ENCODE results near the gene GLYAT. TPM values are rescaled to one million over a fixed set of nuclear protein-coding genes. Genes with fewer than 3 reads are reported as not detected.

Gene GLYAT
- total and polyA plus RNA-seq, 2 experiments from 2014 or later: 0.10 TPM; not detected in 1

DNA sequence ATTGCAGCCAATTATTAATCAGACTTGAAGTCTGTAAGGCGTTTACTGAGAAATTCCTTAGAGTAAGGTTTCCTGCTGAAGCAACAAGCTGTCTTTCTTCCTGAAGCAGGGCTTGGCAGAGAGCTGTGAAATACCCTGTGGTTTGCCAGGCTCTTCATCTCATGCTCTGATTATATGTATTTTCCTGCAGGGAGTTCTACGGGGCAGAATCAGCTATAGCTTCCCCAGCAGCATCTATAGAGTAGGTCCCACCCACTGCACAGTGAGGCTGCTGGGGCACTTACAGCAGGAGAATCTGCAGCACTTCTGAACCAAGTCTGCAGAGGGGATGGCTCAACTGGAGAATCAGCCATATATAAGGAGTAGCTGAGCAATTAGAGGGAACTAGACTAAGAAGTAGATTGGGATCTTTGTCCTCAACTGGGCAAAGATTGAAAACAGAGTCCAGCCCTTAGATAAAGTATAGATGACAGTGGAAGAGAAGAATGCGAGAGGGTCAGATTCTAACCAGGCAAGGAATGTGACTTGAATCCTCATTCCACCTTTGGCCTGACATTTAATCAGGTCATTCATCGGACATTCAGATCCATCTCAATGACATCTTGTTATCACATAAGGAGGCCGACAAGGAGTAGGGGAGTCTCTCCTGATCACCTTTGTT, 71.7 kb downstream of the GLYAT start:
- H3K36me3 Mint-ChIP-seq (ENCODE audit: low read depth): no peaks in the 10 kb centered on the region
- no peaks in the 10 kb centered on the region for H3K4me1 Mint-ChIP-seq
- H3K27me3 Mint-ChIP-seq (ENCODE audit: insufficient read depth, low read depth, poor library complexity): no peaks in the 10 kb centered on the region
- DNase-seq (ENCODE audit: low spot score) (no peak), ATAC-seq (no peak)
- H3K27ac ChIP-seq (ENCODE audit: low read depth): no peak overlapping the region
- no peaks in the 10 kb centered on the region for H3K4me1 ChIP-seq (ENCODE audit: insufficient read depth)
- H3K4me3 Mint-ChIP-seq: no peak overlapping the region
- H3K27me3 ChIP-seq (ENCODE audit: insufficient read depth): no peaks in the 10 kb centered on the region
- H2AFZ ChIP-seq: no peak overlapping the region
- H3K36me3 ChIP-seq (ENCODE audit: insufficient read depth): no peaks in the 10 kb centered on the region
- no peak overlapping the region for H3K27ac Mint-ChIP-seq
- H3K9me2 ChIP-seq (ENCODE audit: insufficient read depth): no peaks in the 10 kb centered on the region
- no peak overlapping the region for H3K4me3 ChIP-seq
- peaks cover 4% of the 10 kb centered on the region; the same call in 2 of the 3 replicates for H3K9me3 Mint-ChIP-seq
- TF ChIP-seq CREB1 (CRISPR knock-in tag; IDR thresholded peaks at IDR 0.05; ENCODE audit: low read depth) (no peak), ZNF331 (CRISPR knock-in tag; IDR thresholded peaks at IDR 0.05; ENCODE audit: low read depth) (no peak), NANOG (IDR thresholded peaks at IDR 0.05; ENCODE audit: borderline replicate concordance) (no peak), JUNB (IDR thresholded peaks at IDR 0.05; ENCODE audit: unreplicated experiment) (no peak), EZH2 (IDR thresholded peaks at IDR 0.05; ENCODE audit: low read depth, unreplicated experiment) (no peak), STAT1 (IDR thresholded peaks at IDR 0.05; ENCODE audit: unreplicated experiment) (no peak), EZH2phosphoT487 (IDR thresholded peaks at IDR 0.05; ENCODE audit: unreplicated experiment) (no peak), POLR2AphosphoS5 (IDR thresholded peaks at IDR 0.05; ENCODE audit: low read depth) (no peak), ZNF114 (CRISPR knock-in tag; IDR thresholded peaks at IDR 0.05) (no peak)
- TF ChIP-seq, protein P1, sequence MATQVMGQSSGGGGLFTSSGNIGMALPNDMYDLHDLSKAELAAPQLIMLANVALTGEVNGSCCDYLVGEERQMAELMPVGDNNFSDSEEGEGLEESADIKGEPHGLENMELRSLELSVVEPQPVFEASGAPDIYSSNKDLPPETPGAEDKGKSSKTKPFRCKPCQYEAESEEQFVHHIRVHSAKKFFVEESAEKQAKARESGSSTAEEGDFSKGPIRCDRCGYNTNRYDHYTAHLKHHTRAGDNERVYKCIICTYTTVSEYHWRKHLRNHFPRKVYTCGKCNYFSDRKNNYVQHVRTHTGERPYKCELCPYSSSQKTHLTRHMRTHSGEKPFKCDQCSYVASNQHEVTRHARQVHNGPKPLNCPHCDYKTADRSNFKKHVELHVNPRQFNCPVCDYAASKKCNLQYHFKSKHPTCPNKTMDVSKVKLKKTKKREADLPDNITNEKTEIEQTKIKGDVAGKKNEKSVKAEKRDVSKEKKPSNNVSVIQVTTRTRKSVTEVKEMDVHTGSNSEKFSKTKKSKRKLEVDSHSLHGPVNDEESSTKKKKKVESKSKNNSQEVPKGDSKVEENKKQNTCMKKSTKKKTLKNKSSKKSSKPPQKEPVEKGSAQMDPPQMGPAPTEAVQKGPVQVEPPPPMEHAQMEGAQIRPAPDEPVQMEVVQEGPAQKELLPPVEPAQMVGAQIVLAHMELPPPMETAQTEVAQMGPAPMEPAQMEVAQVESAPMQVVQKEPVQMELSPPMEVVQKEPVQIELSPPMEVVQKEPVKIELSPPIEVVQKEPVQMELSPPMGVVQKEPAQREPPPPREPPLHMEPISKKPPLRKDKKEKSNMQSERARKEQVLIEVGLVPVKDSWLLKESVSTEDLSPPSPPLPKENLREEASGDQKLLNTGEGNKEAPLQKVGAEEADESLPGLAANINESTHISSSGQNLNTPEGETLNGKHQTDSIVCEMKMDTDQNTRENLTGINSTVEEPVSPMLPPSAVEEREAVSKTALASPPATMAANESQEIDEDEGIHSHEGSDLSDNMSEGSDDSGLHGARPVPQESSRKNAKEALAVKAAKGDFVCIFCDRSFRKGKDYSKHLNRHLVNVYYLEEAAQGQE (IDR thresholded peaks at IDR 0.05; ENCODE audit: unreplicated experiment): no peak
- TF ChIP-seq, protein P2, sequence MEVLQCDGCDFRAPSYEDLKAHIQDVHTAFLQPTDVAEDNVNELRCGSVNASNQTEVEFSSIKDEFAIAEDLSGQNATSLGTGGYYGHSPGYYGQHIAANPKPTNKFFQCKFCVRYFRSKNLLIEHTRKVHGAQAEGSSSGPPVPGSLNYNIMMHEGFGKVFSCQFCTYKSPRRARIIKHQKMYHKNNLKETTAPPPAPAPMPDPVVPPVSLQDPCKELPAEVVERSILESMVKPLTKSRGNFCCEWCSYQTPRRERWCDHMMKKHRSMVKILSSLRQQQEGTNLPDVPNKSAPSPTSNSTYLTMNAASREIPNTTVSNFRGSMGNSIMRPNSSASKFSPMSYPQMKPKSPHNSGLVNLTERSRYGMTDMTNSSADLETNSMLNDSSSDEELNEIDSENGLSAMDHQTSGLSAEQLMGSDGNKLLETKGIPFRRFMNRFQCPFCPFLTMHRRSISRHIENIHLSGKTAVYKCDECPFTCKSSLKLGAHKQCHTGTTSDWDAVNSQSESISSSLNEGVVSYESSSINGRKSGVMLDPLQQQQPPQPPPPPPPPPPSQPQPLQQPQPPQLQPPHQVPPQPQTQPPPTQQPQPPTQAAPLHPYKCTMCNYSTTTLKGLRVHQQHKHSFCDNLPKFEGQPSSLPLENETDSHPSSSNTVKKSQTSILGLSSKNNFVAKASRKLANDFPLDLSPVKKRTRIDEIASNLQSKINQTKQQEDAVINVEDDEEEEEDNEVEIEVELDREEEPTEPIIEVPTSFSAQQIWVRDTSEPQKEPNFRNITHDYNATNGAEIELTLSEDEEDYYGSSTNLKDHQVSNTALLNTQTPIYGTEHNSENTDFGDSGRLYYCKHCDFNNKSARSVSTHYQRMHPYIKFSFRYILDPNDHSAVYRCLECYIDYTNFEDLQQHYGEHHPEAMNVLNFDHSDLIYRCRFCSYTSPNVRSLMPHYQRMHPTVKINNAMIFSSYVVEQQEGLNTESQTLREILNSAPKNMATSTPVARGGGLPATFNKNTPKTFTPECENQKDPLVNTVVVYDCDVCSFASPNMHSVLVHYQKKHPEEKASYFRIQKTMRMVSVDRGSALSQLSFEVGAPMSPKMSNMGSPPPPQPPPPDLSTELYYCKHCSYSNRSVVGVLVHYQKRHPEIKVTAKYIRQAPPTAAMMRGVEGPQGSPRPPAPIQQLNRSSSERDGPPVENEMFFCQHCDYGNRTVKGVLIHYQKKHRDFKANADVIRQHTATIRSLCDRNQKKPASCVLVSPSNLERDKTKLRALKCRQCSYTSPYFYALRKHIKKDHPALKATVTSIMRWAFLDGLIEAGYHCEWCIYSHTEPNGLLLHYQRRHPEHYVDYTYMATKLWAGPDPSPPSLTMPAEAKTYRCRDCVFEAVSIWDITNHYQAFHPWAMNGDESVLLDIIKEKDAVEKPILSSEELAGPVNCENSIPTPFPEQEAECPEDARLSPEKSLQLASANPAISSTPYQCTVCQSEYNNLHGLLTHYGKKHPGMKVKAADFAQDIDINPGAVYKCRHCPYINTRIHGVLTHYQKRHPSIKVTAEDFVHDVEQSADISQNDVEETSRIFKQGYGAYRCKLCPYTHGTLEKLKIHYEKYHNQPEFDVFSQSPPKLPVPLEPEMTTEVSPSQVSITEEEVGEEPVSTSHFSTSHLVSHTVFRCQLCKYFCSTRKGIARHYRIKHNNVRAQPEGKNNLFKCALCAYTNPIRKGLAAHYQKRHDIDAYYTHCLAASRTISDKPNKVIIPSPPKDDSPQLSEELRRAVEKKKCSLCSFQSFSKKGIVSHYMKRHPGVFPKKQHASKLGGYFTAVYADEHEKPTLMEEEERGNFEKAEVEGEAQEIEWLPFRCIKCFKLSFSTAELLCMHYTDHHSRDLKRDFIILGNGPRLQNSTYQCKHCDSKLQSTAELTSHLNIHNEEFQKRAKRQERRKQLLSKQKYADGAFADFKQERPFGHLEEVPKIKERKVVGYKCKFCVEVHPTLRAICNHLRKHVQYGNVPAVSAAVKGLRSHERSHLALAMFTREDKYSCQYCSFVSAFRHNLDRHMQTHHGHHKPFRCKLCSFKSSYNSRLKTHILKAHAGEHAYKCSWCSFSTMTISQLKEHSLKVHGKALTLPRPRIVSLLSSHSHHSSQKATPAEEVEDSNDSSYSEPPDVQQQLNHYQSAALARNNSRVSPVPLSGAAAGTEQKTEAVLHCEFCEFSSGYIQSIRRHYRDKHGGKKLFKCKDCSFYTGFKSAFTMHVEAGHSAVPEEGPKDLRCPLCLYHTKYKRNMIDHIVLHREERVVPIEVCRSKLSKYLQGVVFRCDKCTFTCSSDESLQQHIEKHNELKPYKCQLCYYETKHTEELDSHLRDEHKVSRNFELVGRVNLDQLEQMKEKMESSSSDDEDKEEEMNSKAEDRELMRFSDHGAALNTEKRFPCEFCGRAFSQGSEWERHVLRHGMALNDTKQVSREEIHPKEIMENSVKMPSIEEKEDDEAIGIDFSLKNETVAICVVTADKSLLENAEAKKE (CRISPR knock-in tag; IDR thresholded peaks at IDR 0.05): no peak
- TF ChIP-seq, protein P3, sequence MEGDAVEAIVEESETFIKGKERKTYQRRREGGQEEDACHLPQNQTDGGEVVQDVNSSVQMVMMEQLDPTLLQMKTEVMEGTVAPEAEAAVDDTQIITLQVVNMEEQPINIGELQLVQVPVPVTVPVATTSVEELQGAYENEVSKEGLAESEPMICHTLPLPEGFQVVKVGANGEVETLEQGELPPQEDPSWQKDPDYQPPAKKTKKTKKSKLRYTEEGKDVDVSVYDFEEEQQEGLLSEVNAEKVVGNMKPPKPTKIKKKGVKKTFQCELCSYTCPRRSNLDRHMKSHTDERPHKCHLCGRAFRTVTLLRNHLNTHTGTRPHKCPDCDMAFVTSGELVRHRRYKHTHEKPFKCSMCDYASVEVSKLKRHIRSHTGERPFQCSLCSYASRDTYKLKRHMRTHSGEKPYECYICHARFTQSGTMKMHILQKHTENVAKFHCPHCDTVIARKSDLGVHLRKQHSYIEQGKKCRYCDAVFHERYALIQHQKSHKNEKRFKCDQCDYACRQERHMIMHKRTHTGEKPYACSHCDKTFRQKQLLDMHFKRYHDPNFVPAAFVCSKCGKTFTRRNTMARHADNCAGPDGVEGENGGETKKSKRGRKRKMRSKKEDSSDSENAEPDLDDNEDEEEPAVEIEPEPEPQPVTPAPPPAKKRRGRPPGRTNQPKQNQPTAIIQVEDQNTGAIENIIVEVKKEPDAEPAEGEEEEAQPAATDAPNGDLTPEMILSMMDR (conservative IDR thresholded peaks at IDR 0.05; ENCODE audit: low read depth in 2 of 2): no peak
- TF ChIP-seq, protein P4, sequence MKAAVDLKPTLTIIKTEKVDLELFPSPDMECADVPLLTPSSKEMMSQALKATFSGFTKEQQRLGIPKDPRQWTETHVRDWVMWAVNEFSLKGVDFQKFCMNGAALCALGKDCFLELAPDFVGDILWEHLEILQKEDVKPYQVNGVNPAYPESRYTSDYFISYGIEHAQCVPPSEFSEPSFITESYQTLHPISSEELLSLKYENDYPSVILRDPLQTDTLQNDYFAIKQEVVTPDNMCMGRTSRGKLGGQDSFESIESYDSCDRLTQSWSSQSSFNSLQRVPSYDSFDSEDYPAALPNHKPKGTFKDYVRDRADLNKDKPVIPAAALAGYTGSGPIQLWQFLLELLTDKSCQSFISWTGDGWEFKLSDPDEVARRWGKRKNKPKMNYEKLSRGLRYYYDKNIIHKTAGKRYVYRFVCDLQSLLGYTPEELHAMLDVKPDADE (IDR thresholded peaks at IDR 0.05): no peak
- no peak overlapping the region for H3K4me2 ChIP-seq
- no peaks in the 10 kb centered on the region for H4K20me1 ChIP-seq (replicated peaks; ENCODE audit: insufficient read depth)
- no peaks in the 10 kb centered on the region for H3K79me2 ChIP-seq (replicated peaks; ENCODE audit: insufficient read depth)
- H3F3A ChIP-seq (replicated peaks; ENCODE audit: low read depth): no peaks in the 10 kb centered on the region

Measured in GM23338 (cell line).